GM23338 (cell line): Measurements from ENCODE around the gene SIK2. TPM values are rescaled to one million over a fixed set of nuclear protein-coding genes. Genes with fewer than 3 reads are reported as not detected.

Source experiments
- ATAC-seq: fragments of 200-7000 bp; cut with Tn5 transposase; 3 replicates; pipeline ENCODE4 v1.9.1; 2020
- DNase-seq: peaks from one replicate; pipeline ENCODE4 v3.0.0-alpha.2; 2015; ENCODE audit warnings: low spot score
- H2AFZ ChIP-seq: fragments of 200-600 bp; sonication (generic); 2 replicates; pipeline ENCODE4 v1.8.0; 2016; ENCODE audit warnings: antibody characterized with exemption, mild to moderate bottlenecking, moderate library complexity
- H3F3A ChIP-seq: fragments of 200-600 bp; sonication (generic); replicated peaks from 2 replicates; pipeline ENCODE4 v1.8.0; 2017; ENCODE audit warnings: antibody characterized with exemption, mixed run types, low read depth
- H3K27ac ChIP-seq: fragments of 200-600 bp; sonication (generic); 2 replicates; pipeline ENCODE4 v1.6.1; 2016; ENCODE audit warnings: low read depth
- H3K27me3 ChIP-seq: fragments of 200-600 bp; sonication (generic); 2 replicates; pipeline ENCODE4 v1.8.0; 2016; ENCODE audit warnings: mild to moderate bottlenecking, mixed run types, moderate library complexity; ENCODE audit not compliant: insufficient read depth
- H3K36me3 ChIP-seq: fragments of 200-600 bp; sonication (generic); 2 replicates; pipeline ENCODE4 v1.8.0; 2016; ENCODE audit warnings: mild to moderate bottlenecking; ENCODE audit not compliant: insufficient read depth
- H3K4me1 ChIP-seq: fragments of 200-600 bp; sonication (generic); 2 replicates; pipeline ENCODE4 v1.8.0; 2016; ENCODE audit warnings: mild to moderate bottlenecking, moderate library complexity; ENCODE audit not compliant: insufficient read depth
- H3K4me2 ChIP-seq: fragments of 200-600 bp; sonication (generic); 2 replicates; pipeline ENCODE4 v1.7.1; 2017; ENCODE audit warnings: mixed run types
- H3K4me3 ChIP-seq: fragments of 200-600 bp; sonication (generic); 2 replicates; pipeline ENCODE4 v1.6.1; 2016; ENCODE audit warnings: mixed run types
- H3K79me2 ChIP-seq: fragments of 200-600 bp; sonication (generic); replicated peaks from 2 replicates; pipeline ENCODE4 v1.8.0; 2017; ENCODE audit warnings: mild to moderate bottlenecking; ENCODE audit not compliant: insufficient read depth
- H3K9me2 ChIP-seq: fragments of 200-600 bp; sonication (generic); 2 replicates; pipeline ENCODE4 v1.8.0; 2017; ENCODE audit not compliant: insufficient read depth
- H4K20me1 ChIP-seq: fragments of 200-600 bp; sonication (generic); replicated peaks from 2 replicates; pipeline ENCODE4 v1.8.0; 2017; ENCODE audit warnings: mild to moderate bottlenecking; ENCODE audit not compliant: insufficient read depth
- H3K27ac Mint-ChIP-seq: 2 replicates; pipeline ENCODE4 v1.8.0; 2020; ENCODE audit warnings: inconsistent platforms, mild to moderate bottlenecking, moderate library complexity, mixed read lengths
- H3K27me3 Mint-ChIP-seq: 3 replicates; pipeline ENCODE4 v1.8.0; 2022; ENCODE audit warnings: low read depth, mild to moderate bottlenecking, moderate library complexity, mixed read lengths, inconsistent platforms; ENCODE audit not compliant: insufficient read depth, poor library complexity
- H3K36me3 Mint-ChIP-seq: 3 replicates; pipeline ENCODE4 v1.8.0; 2021; ENCODE audit warnings: low read depth, mild to moderate bottlenecking, inconsistent platforms, moderate library complexity, mixed read lengths
- H3K4me1 Mint-ChIP-seq: 3 replicates; pipeline ENCODE4 v1.8.0; 2020; ENCODE audit warnings: mild to moderate bottlenecking, inconsistent platforms, mixed read lengths
- H3K4me3 Mint-ChIP-seq: 3 replicates; pipeline ENCODE4 v1.8.0; 2021; ENCODE audit warnings: moderate library complexity, mild to moderate bottlenecking, inconsistent platforms, mixed read lengths
- H3K9me3 Mint-ChIP-seq: 3 replicates; pipeline ENCODE4 v1.8.0; 2020; ENCODE audit warnings: moderate library complexity, mild to moderate bottlenecking, inconsistent platforms, mixed read lengths
- CREB1 ChIP-seq: fragments of 250-450 bp; sonication (Bioruptor Pico); IDR thresholded peaks from 2 replicates; pipeline ENCODE4 v1.5.0; 2020; ENCODE audit warnings: low read depth, mild to moderate bottlenecking, moderate library complexity
- CTCF ChIP-seq, 2 experiments: fragments of 200-600 bp in 1 of 2; sonication (generic) in 1 of 2; conservative IDR thresholded peaks; 2 replicates each; pipeline versions ENCODE4 v1.5.1 to v1.6.1; 2016 to 2017; ENCODE audit warnings: antibody characterized with exemption in 2 of 2, low read depth in 2 of 2, mild to moderate bottlenecking in 2 of 2, moderate library complexity in 1 of 2
- EZH2 ChIP-seq: fragments of 200-600 bp; sonication (generic); IDR thresholded peaks from one replicate; pipeline ENCODE4 v1.8.0; 2017; ENCODE audit warnings: antibody characterized with exemption, mild to moderate bottlenecking, low read depth; ENCODE audit not compliant: unreplicated experiment
- EZH2phosphoT487 ChIP-seq: fragments of 200-600 bp; sonication (generic); IDR thresholded peaks from one replicate; pipeline ENCODE4 v1.8.1; 2018; ENCODE audit warnings: antibody characterized with exemption; ENCODE audit not compliant: unreplicated experiment
- NANOG ChIP-seq: IDR thresholded peaks from 2 replicates; pipeline ENCODE4 v1.6.1; 2016; ENCODE audit warnings: antibody characterized with exemption, borderline replicate concordance
- POLR2AphosphoS5 ChIP-seq: IDR thresholded peaks from 2 replicates; pipeline ENCODE4 v1.6.1; 2016; ENCODE audit warnings: antibody characterized with exemption, low read depth
- ZNF114 ChIP-seq: fragments of 250-450 bp; sonication (Bioruptor Pico); IDR thresholded peaks from 2 replicates; pipeline ENCODE4 v1.5.0; 2020; ENCODE audit warnings: mild to moderate bottlenecking, moderate library complexity
- ZNF331 ChIP-seq: fragments of 250-450 bp; sonication (Bioruptor Pico); IDR thresholded peaks from 2 replicates; pipeline ENCODE4 v1.5.0; 2020; ENCODE audit warnings: low read depth, mild to moderate bottlenecking, moderate library complexity
- polyA plus RNA-seq: library from polyadenylated mRNA; unstranded; fragments of >200 nt; fragmentation: Nextera tagmentation; extraction: Ambion mirVana; gene quantifications from 2 replicates; pipeline ENCODE4 v1.2.1, GENCODE V29; 2016
- total RNA-seq: library from RNA; depleted of rRNA; stranded (reverse); fragments of >200 nt; shearing (Covaris generic); gene quantifications from 2 replicates; pipeline ENCODE4 v1.2.3, GENCODE V29; 2014
- TF ChIP-seq, protein P1 (sequence below): IDR thresholded peaks from one replicate; pipeline ENCODE4 v1.6.1; 2018; ENCODE audit warnings: antibody characterized with exemption; ENCODE audit not compliant: unreplicated experiment
- TF ChIP-seq, protein P2 (sequence below): IDR thresholded peaks from 2 replicates; pipeline ENCODE4 v1.6.1; 2016; ENCODE audit warnings: antibody characterized with exemption

Gene SIK2
- total and polyA plus RNA-seq, 2 experiments from 2014 or later, result 2.3 to 6.7 TPM

GRCh38 chr11:111574373-111575225, 27.6 kb upstream of the SIK2 start:
- H3K4me2 ChIP-seq, result no peak overlapping the region
- Mint-ChIP-seq H3K4me3 (no peak overlapping the region), H3K27ac (no peak overlapping the region), H3K27me3 (no peaks in the 10 kb centered on the region), H3K9me3 (no peaks in the 10 kb centered on the region), H3K4me1 (0 out of 3 replicates have a peak, but pooled peaks cover 7% of the 10 kb centered on the region), H3K36me3 (no peaks in the 10 kb centered on the region)
- H2AFZ ChIP-seq, result peak overlapping the region; percentile 43; the same call in 1 of the 2 replicates
- TF ChIP-seq CTCF (conservative IDR thresholded peaks at IDR 0.05; ENCODE audit: low read depth in 2 of 2), result peak in 1 of 2 experiments; percentile 53; a peak in 2 of 4 replicates
- TF ChIP-seq, protein P1, sequence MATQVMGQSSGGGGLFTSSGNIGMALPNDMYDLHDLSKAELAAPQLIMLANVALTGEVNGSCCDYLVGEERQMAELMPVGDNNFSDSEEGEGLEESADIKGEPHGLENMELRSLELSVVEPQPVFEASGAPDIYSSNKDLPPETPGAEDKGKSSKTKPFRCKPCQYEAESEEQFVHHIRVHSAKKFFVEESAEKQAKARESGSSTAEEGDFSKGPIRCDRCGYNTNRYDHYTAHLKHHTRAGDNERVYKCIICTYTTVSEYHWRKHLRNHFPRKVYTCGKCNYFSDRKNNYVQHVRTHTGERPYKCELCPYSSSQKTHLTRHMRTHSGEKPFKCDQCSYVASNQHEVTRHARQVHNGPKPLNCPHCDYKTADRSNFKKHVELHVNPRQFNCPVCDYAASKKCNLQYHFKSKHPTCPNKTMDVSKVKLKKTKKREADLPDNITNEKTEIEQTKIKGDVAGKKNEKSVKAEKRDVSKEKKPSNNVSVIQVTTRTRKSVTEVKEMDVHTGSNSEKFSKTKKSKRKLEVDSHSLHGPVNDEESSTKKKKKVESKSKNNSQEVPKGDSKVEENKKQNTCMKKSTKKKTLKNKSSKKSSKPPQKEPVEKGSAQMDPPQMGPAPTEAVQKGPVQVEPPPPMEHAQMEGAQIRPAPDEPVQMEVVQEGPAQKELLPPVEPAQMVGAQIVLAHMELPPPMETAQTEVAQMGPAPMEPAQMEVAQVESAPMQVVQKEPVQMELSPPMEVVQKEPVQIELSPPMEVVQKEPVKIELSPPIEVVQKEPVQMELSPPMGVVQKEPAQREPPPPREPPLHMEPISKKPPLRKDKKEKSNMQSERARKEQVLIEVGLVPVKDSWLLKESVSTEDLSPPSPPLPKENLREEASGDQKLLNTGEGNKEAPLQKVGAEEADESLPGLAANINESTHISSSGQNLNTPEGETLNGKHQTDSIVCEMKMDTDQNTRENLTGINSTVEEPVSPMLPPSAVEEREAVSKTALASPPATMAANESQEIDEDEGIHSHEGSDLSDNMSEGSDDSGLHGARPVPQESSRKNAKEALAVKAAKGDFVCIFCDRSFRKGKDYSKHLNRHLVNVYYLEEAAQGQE, result no peak
- no peak overlapping the region for H3K4me3 ChIP-seq
- H3K79me2 ChIP-seq, result no peaks in the 10 kb centered on the region
- no peaks in the 10 kb centered on the region for H4K20me1 ChIP-seq
- ATAC-seq, result peak; percentile 41; the same call in 2 of the 3 replicates
- H3K9me2 ChIP-seq, result no peaks in the 10 kb centered on the region
- no peak overlapping the region for H3K27ac ChIP-seq
- no peak for DNase-seq
- H3K4me1 ChIP-seq, result peaks cover 6% of the 10 kb centered on the region; the same call in 1 of the 2 replicates
- H3K36me3 ChIP-seq, result no peaks in the 10 kb centered on the region
- H3K27me3 ChIP-seq, result no peaks in the 10 kb centered on the region
- no peaks in the 10 kb centered on the region for H3F3A ChIP-seq

DNA sequence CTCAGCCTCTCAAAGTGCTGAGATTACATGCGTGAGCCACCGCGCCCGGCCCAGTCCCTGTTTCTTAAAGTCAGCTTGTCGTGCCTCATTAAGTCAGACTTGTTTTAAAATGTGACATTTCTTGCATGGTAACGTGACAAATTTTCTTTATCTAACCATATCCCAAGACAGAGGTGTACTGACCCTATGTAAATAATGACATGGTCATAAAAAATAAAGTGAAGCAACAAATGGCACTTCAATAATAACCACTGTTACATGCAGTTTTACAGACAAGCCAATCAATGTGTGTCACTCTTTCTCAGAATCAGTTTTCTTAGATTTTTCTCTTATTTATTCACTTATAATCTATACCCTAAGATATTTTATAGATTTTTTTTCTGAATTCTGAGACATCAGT, 26.5 kb upstream of the SIK2 start:
- no peak for ATAC-seq
- TF ChIP-seq CREB1 (CRISPR knock-in tag) (no peak), POLR2AphosphoS5 (no peak), EZH2phosphoT487 (no peak), ZNF331 (CRISPR knock-in tag) (no peak), EZH2 (no peak), NANOG (no peak), CTCF (conservative IDR thresholded peaks at IDR 0.05; ENCODE audit: low read depth in 2 of 2) (no peak), ZNF114 (CRISPR knock-in tag) (no peak)
- TF ChIP-seq, protein P1, result no peak
- TF ChIP-seq, protein P2, sequence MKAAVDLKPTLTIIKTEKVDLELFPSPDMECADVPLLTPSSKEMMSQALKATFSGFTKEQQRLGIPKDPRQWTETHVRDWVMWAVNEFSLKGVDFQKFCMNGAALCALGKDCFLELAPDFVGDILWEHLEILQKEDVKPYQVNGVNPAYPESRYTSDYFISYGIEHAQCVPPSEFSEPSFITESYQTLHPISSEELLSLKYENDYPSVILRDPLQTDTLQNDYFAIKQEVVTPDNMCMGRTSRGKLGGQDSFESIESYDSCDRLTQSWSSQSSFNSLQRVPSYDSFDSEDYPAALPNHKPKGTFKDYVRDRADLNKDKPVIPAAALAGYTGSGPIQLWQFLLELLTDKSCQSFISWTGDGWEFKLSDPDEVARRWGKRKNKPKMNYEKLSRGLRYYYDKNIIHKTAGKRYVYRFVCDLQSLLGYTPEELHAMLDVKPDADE, result no peak

More for the DNA sequence above, 26.5 kb upstream of the SIK2 start:
- H3K9me3 Mint-ChIP-seq, result no peaks in the 10 kb centered on the region
- Histone ChIP-seq H3K27ac (no peak overlapping the region), H2AFZ (no peak overlapping the region), H3K36me3 (no peaks in the 10 kb centered on the region), H4K20me1 (no peaks in the 10 kb centered on the region), H3K4me3 (no peak overlapping the region), H3K27me3 (no peaks in the 10 kb centered on the region), H3K4me1 (peaks cover 6% of the 10 kb centered on the region; the same call in 1 of the 2 replicates), H3K4me2 (no peak overlapping the region), H3K79me2 (no peaks in the 10 kb centered on the region), H3K9me2 (no peaks in the 10 kb centered on the region), H3F3A (no peaks in the 10 kb centered on the region)
- no peaks in the 10 kb centered on the region for H3K36me3 Mint-ChIP-seq
- DNase-seq, result no peak
- H3K27me3 Mint-ChIP-seq, result no peaks in the 10 kb centered on the region
- H3K4me1 Mint-ChIP-seq, result peaks cover 8% of the 10 kb centered on the region; the same call in 2 of the 3 replicates
- no peak overlapping the region for H3K4me3 Mint-ChIP-seq
- no peak overlapping the region for H3K27ac Mint-ChIP-seq
